HG03354 (cell line): ENCODE results near the gene WWP2.
"Not testable (repeated sequence)": the region's sequence is repeated elsewhere in the genome, so short reads cannot be mapped to it uniquely, and the experiment has no call there.

Experiments used
- ATAC-seq: cut with Tn5 transposase; IDR thresholded peaks from one replicate; pipeline ENCODE4 v1.9.1; 2021; ENCODE audit warnings: mild to moderate bottlenecking; ENCODE audit not compliant: unreplicated experiment, poor library complexity, severe bottlenecking

The WWP2 gene

GRCh38 chr16:69784586-69784985 is 22.5 kb downstream of the WWP2 start:
- ATAC-seq, result no peak

- ATAC-seq, result no peak
Measured at GRCh38 chr16:69787883-69788282, 25.8 kb downstream of the WWP2 start.

- ATAC-seq, result not testable (repeated sequence)
Measured at GRCh38 chr16:69791391-69791847, 29.3 kb downstream of the WWP2 start.

- no peak for ATAC-seq
Measured at GRCh38 chr16:69793526-69793925, 31.4 kb downstream of the WWP2 start.

GRCh38 chr16:69794486-69794885 is 32.4 kb downstream of the WWP2 start:
- ATAC-seq, result no peak

GRCh38 chr16:69796285-69797118 is 34.4 kb downstream of the WWP2 start:
- ATAC-seq, result no peak

- ATAC-seq, result no peak
Measured at GRCh38 chr16:69798466-69798865, 36.3 kb downstream of the WWP2 start.

- no peak for ATAC-seq
Measured at GRCh38 chr16:69799611-69800031, 37.5 kb downstream of the WWP2 start.

- no peak for ATAC-seq
Measured at GRCh38 chr16:69804297-69804696, 42.2 kb downstream of the WWP2 start.

- ATAC-seq, result not testable (repeated sequence)
Measured at GRCh38 chr16:69806776-69807175, 44.6 kb downstream of the WWP2 start.

- ATAC-seq, result no peak
Measured at GRCh38 chr16:69812688-69813014, 50.5 kb downstream of the WWP2 start.

- no peak for ATAC-seq
Measured at GRCh38 chr16:69814078-69814477, 51.9 kb downstream of the WWP2 start.

- no peak for ATAC-seq
Measured at GRCh38 chr16:69814561-69814960, 52.4 kb downstream of the WWP2 start.

- not testable (repeated sequence) for ATAC-seq
Measured at GRCh38 chr16:69815216-69815883, 53.2 kb downstream of the WWP2 start.

- no peak for ATAC-seq
Measured at GRCh38 chr16:69816996-69817395, 54.9 kb downstream of the WWP2 start.

GRCh38 chr16:69818891-69819545 is 56.9 kb downstream of the WWP2 start:
- no peak for ATAC-seq

- ATAC-seq, result no peak
Measured at GRCh38 chr16:69820926-69821541, 58.9 kb downstream of the WWP2 start.

GRCh38 chr16:69821844-69822173 is 59.7 kb downstream of the WWP2 start:
- no peak for ATAC-seq

GRCh38 chr16:69822174-69822935 is 60.2 kb downstream of the WWP2 start:
- ATAC-seq, result no peak
